K562 (cell line): ENCODE data around the gene APBA2. TPM values are rescaled to one million over a fixed set of nuclear protein-coding genes. Genes with fewer than 3 reads are reported as not detected.

Experiments
- ATAC-seq: fragments of 200-7000 bp; cut with Tn5 transposase; 3 replicates; pipeline ENCODE4 v1.9.1; 2020; ENCODE audit warnings: moderate library complexity
- BruUV-seq: library from RNA; stranded (reverse); fragments of 400-500 nt; replicated peaks from 2 replicates; lab custom pipeline; 2021; lab: Mats Ljungman, UMichigan
- CTCF ChIA-PET: fragments of 300-600 bp; formaldehyde crosslinking; extraction: SDS; loops from one replicate; lab custom pipeline; 2021; ENCODE audit warnings: low intra/inter-chr PET ratio; lab: Yijun Ruan, JAX
- POLR2A ChIA-PET: fragments of 300-600, 350-650 bp; sonication (Branson Sonifier 250); formaldehyde crosslinking; extraction: SDS; loops from one replicate; lab custom pipeline; 2021; ENCODE audit warnings: antibody characterized with exemption, inconsistent platforms; lab: Yijun Ruan, JAX
- DNase-seq, 4 experiments: peaks; one replicate each; pipeline versions ENCODE4 v3.0.0 to v3.0.0-alpha.2; 2011 to 2018; ENCODE audit warnings: low spot score in 3 of 4, mixed read lengths in 3 of 4; ENCODE audit errors: extremely low read depth in 1 of 4
- FAIRE-seq: peaks from 2 replicates; lab custom pipeline; 2011; peaks lifted over from hg19 to GRCh38; lab: Jason Lieb, UNC
- H2AFZ ChIP-seq: 2 replicates; pipeline ENCODE4 v1.6.0; 2011; ENCODE audit warnings: low read depth, low read length, control low read depth, inconsistent platforms
- H3K27ac ChIP-seq: fragments of 200-600 bp; 3 replicates; pipeline ENCODE4 v1.8.0; 2011; ENCODE audit warnings: low read depth, mild to moderate bottlenecking, control low read depth, inconsistent platforms, low read length, moderate library complexity, mixed read lengths; ENCODE audit errors: extremely low read depth
- H3K27me3 ChIP-seq, 2 experiments: fragments of 300-600 bp in 1 of 2; 2 replicates in 1 of 2; 3 replicates in 1 of 2; pipeline versions ENCODE4 v1.6.0 to v1.8.0; 2011; ENCODE audit warnings: inconsistent platforms in 2 of 2, low read length in 2 of 2, mild to moderate bottlenecking in 1 of 2, mixed read lengths in 1 of 2, moderate library complexity in 1 of 2; ENCODE audit not compliant: control insufficient read depth in 2 of 2, insufficient read depth in 2 of 2
- H3K36me3 ChIP-seq: fragments of 300-600 bp; 3 replicates; pipeline ENCODE4 v1.8.0; 2011; ENCODE audit warnings: mild to moderate bottlenecking, low read length, inconsistent platforms; ENCODE audit not compliant: control insufficient read depth, insufficient read depth
- H3K4me1 ChIP-seq, 2 experiments: fragments of 200-600 bp in 1 of 2; replicated peaks in 1 of 2; 2 replicates in 1 of 2; 3 replicates in 1 of 2; pipeline versions ENCODE4 v1.5.1 to v1.8.0; 2011; ENCODE audit warnings: inconsistent platforms in 2 of 2, low read length in 2 of 2, mild to moderate bottlenecking in 1 of 2, mixed read lengths in 1 of 2, moderate library complexity in 1 of 2; ENCODE audit not compliant: control insufficient read depth in 2 of 2, insufficient read depth in 2 of 2
- H3K4me2 ChIP-seq: 2 replicates; pipeline ENCODE4 v1.6.1; 2011; ENCODE audit warnings: low read length, control low read depth, inconsistent platforms, mixed read lengths; ENCODE audit not compliant: insufficient read depth
- H3K4me3 ChIP-seq: fragments of 200-600 bp; sonication (generic), shearing (Covaris generic); 2 replicates; pipeline ENCODE4 v1.5.1; 2016; ENCODE audit warnings: control low read depth, inconsistent platforms
- H3K79me2 ChIP-seq: fragments of 200-600 bp; 3 replicates; pipeline ENCODE4 v1.8.0; 2011; ENCODE audit warnings: low read length, inconsistent platforms; ENCODE audit not compliant: control insufficient read depth, insufficient read depth
- H3K9ac ChIP-seq, 2 experiments: 2 replicates each; pipeline versions ENCODE4 v1.6.0 to v1.6.1; 2011; ENCODE audit warnings: low read depth in 2 of 2, low read length in 2 of 2, control low read depth in 1 of 2, inconsistent platforms in 1 of 2, mild to moderate bottlenecking in 1 of 2, mixed read lengths in 1 of 2; ENCODE audit not compliant: insufficient read depth in 1 of 2
- H3K9me1 ChIP-seq: one replicate; pipeline ENCODE4 v1.6.0; 2011; ENCODE audit warnings: inconsistent platforms, mild to moderate bottlenecking, low read length, moderate library complexity; ENCODE audit not compliant: control insufficient read depth, insufficient read depth
- H3K9me3 ChIP-seq: replicated peaks from 2 replicates; pipeline ENCODE4 v1.5.1; 2011; ENCODE audit warnings: low read depth, low read length, inconsistent platforms; ENCODE audit not compliant: control insufficient read depth, insufficient read depth
- H4K20me1 ChIP-seq: replicated peaks from 2 replicates; pipeline ENCODE4 v1.6.1; 2011; ENCODE audit warnings: low read length, inconsistent platforms, mixed read lengths; ENCODE audit not compliant: control insufficient read depth, insufficient read depth
- ARID3B ChIP-seq: fragments of 250-450 bp; sonication (Bioruptor Pico); IDR thresholded peaks from 2 replicates; pipeline ENCODE4 v1.4.0; 2020; ENCODE audit warnings: borderline replicate concordance
- CREB1 ChIP-seq, 2 experiments: sonication (generic) in 1 of 2; formaldehyde crosslinking in 1 of 2; IDR thresholded peaks; 2 replicates each; pipeline versions ENCODE4 v1.6.1 to v1.8.0; 2012 to 2022; ENCODE audit warnings: inconsistent platforms in 1 of 2, mild to moderate bottlenecking in 1 of 2, missing genetic modification reagents in 1 of 2, moderate library complexity in 1 of 2
- DDX20 ChIP-seq: fragments of 450-650 bp; IDR thresholded peaks from 2 replicates; pipeline ENCODE4 v1.6.1; 2016; ENCODE audit warnings: missing genetic modification characterization, low read depth, mild to moderate bottlenecking, missing compliant biosample characterization, moderate library complexity
- ELF4 ChIP-seq: fragments of 450-650 bp; formaldehyde crosslinking; IDR thresholded peaks from 2 replicates; pipeline ENCODE4 v1.4.0; 2022; ENCODE audit warnings: missing genetic modification characterization
- NR2C2 ChIP-seq, 2 experiments: fragments of 200-800 bp in 1 of 2; sonication (Bioruptor generic) in 1 of 2; sonication (generic) in 1 of 2; formaldehyde crosslinking in 1 of 2; IDR thresholded peaks; 2 replicates each; pipeline versions ENCODE4 v1.6.1 to v1.8.0; 2016 to 2022; ENCODE audit warnings: mild to moderate bottlenecking in 1 of 2, missing compliant biosample characterization in 1 of 2, missing genetic modification characterization in 1 of 2, missing genetic modification reagents in 1 of 2
- RFX1 ChIP-seq: fragments of 450-650 bp; IDR thresholded peaks from 2 replicates; pipeline ENCODE4 v1.6.1; 2016; ENCODE audit warnings: mild to moderate bottlenecking, moderate library complexity
- SMARCE1 ChIP-seq: fragments of 450-650 bp; IDR thresholded peaks from 2 replicates; pipeline ENCODE4 v1.7.1; 2016; ENCODE audit warnings: mild to moderate bottlenecking
- SUPT5H ChIP-seq: fragments of 450-650 bp; IDR thresholded peaks from 2 replicates; pipeline ENCODE4 v1.6.1; 2016
- ZNF280A ChIP-seq: fragments of 450-650 bp; IDR thresholded peaks from 2 replicates; pipeline ENCODE4 v1.6.1; 2018; ENCODE audit warnings: mild to moderate bottlenecking, low read depth; ENCODE audit not compliant: partially characterized antibody
- WGBS: fragments of 100-300 bp; shearing (Covaris generic); methylation state at CpG from one replicate; pipeline ENCODE4 v1.1.6; 2016; ENCODE audit warnings: low coverage, mixed read lengths; ENCODE audit not compliant: insufficient coverage; ENCODE audit errors: missing lambda C conversion rate; 5-methylcytosine and 5-hydroxymethylcytosine counted together
- in situ Hi-C: fragments of 300-500 bp; cut with MboI; formaldehyde crosslinking; loops from 4 replicates; pipeline ENCODE4 v1.15.0; 2018; ENCODE audit warnings: inconsistent platforms, mixed read lengths
- intact Hi-C: fragments of 100-400 bp; cut with micrococcal nuclease; formaldehyde crosslinking; loops from 2 replicates; pipeline ENCODE4 v1.14.2; 2022
- polyA plus RNA-seq, 8 experiments: library from polyadenylated mRNA; depleted of rRNA in 4 of 8; stranded (reverse) in 5 of 8; unstranded in 3 of 8; fragments of >200 nt; fragmentation: Nextera tagmentation in 2 of 8; fragmentation: Illumina TruSeq in 1 of 8; extraction: Ambion mirVana in 2 of 8; extraction: Trizol in 1 of 8; gene quantifications; 2 replicates each; pipeline versions ENCODE4 v1.2.1 to v1.2.3, GENCODE V29; 2011 to 2014; ENCODE audit warnings: inconsistent platforms in 1 of 8, missing spikeins in 1 of 8
- total RNA-seq, 7 experiments: library from RNA; depleted of rRNA in 6 of 7; stranded (reverse); fragments of >200 nt in 6 of 7; fragmentation: Illumina TruSeq in 2 of 7; extraction: Trizol in 2 of 7; gene quantifications; 2 replicates each; pipeline versions ENCODE4 v1.2.1 to v1.2.3, GENCODE V29; 2011 to 2021; ENCODE audit warnings: low replicate concordance in 1 of 7

APBA2 gene
- total and polyA plus RNA-seq, 9 of the 15 experiments (the other 6 are each of a cell fraction or from before 2014, with no cell fraction given): 0.24 to 40.9 (median 25.2) TPM

GRCh38 chr15:29071232-29071881, 185.6 kb downstream of the APBA2 start:
- in situ Hi-C loops (no loop called here), intact Hi-C loops (no loop called here)
- ChIA-PET POLR2A (no interaction called here), CTCF (no interaction called here)
- Histone ChIP-seq H4K20me1 (peaks cover 14% of the 10 kb centered on the region), H3K9me3 (0 out of 2 replicates have a peak, but pooled peaks cover 3% of the 10 kb centered on the region), H3K4me1 (peaks cover 7% of the 10 kb centered on the region in 2 experiments), H2AFZ (no peak overlapping the region), H3K36me3 (peaks cover 5% of the 10 kb centered on the region; the same call in 1 of the 3 replicates), H3K4me3 (no peak overlapping the region), H3K27me3 (no peaks in the 10 kb centered on the region), H3K9me1 (no peaks in the 10 kb centered on the region), H3K27ac (no peak overlapping the region), H3K79me2 (peaks cover 6% of the 10 kb centered on the region; the same call in 2 of the 3 replicates), H3K9ac (no peak overlapping the region), H3K4me2 (no peak overlapping the region)
- no peak for DNase-seq
- no peak for ATAC-seq
- WGBS: 67% methylated on average over 11 of the region's 11 CpGs
- no peak for FAIRE-seq
- TF ChIP-seq RFX1: peak; percentile 73
- TF ChIP-seq DDX20 (tag): no peak
- no TSS peak for BruUV-seq

GRCh38 chr15:29071882-29072273, 186.1 kb downstream of the APBA2 start:
- DNase-seq (no peak), ATAC-seq (no peak), FAIRE-seq (no peak)
- H3K4me1 ChIP-seq: peaks cover 7% of the 10 kb centered on the region in 2 experiments
- intact Hi-C loops (no loop called here), in situ Hi-C loops (no loop called here)
- WGBS: 54% methylated on average over 5 of the region's 7 CpGs
- TF ChIP-seq CREB1 (IDR thresholded peaks at IDR 0.05) (no peak), CREB1 (CRISPR knock-in tag; IDR thresholded peaks at IDR 0.05) (no peak), SUPT5H (no peak), ARID3B (no peak), ELF4 (CRISPR knock-in tag) (no peak), ZNF280A (no peak), NR2C2 (CRISPR knock-in tag; IDR thresholded peaks at IDR 0.05) (no peak), NR2C2 (tag; IDR thresholded peaks at IDR 0.05) (no peak), SMARCE1 (no peak)
- H2AFZ ChIP-seq: no peak overlapping the region
- no peak overlapping the region for H3K9ac ChIP-seq
- CTCF ChIA-PET: no interaction called here
- H3K79me2 ChIP-seq: peaks cover 6% of the 10 kb centered on the region; the same call in 2 of the 3 replicates
- 0 out of 2 replicates have a peak, but pooled peaks cover 3% of the 10 kb centered on the region for H3K9me3 ChIP-seq
- BruUV-seq: no TSS peak
- H3K4me2 ChIP-seq: no peak overlapping the region
- peaks cover 14% of the 10 kb centered on the region for H4K20me1 ChIP-seq
- H3K27me3 ChIP-seq: no peaks in the 10 kb centered on the region
- POLR2A ChIA-PET: no interaction called here
- no peak overlapping the region for H3K27ac ChIP-seq
- no peaks in the 10 kb centered on the region for H3K9me1 ChIP-seq
- H3K36me3 ChIP-seq: peaks cover 5% of the 10 kb centered on the region; the same call in 1 of the 3 replicates
- H3K4me3 ChIP-seq: no peak overlapping the region
